Thoracic aorta (tissue), 2 donors: Measurements from ENCODE around the gene SMIM45.

Experiments
- ATAC-seq: fragments of 150-250 bp; one replicate; pipeline ENCODE4 v1.8.0; 2017; ENCODE audit warnings: low read depth; ENCODE audit not compliant: insufficient number of reproducible peaks, low FRiP score
- DNase-seq: peaks from one replicate; pipeline ENCODE4 v3.0.0-alpha.2; 2020; ENCODE audit warnings: low spot score
- H3K27ac ChIP-seq, 2 donors: fragments of 200-600 bp; sonication (generic); 1 replicate in 1 of 2; 2 replicates in 1 of 2; pipeline ENCODE4 v1.5.1; 2016; ENCODE audit warnings: mild to moderate bottlenecking in 2 of 2, moderate library complexity in 2 of 2
- H3K27me3 ChIP-seq: fragments of 200-600 bp; sonication (generic); replicated peaks from 2 replicates; pipeline ENCODE4 v1.6.0; 2016; ENCODE audit warnings: mild to moderate bottlenecking; ENCODE audit not compliant: insufficient read depth
- H3K36me3 ChIP-seq: fragments of 200-600 bp; sonication (generic); one replicate; pipeline ENCODE4 v1.5.1; 2016
- H3K4me1 ChIP-seq, 2 donors: fragments of 200-600 bp; sonication (generic); 1 replicate in 1 of 2; 2 replicates in 1 of 2; pipeline versions ENCODE4 v1.5.1 to v1.6.0; 2016; ENCODE audit warnings: low read depth in 2 of 2, mild to moderate bottlenecking in 1 of 2; ENCODE audit not compliant: control insufficient read depth in 1 of 2
- H3K4me3 ChIP-seq: fragments of 200-600 bp; sonication (generic); 2 replicates; pipeline ENCODE4 v1.5.1; 2016; ENCODE audit warnings: mild to moderate bottlenecking
- H3K9me3 ChIP-seq: fragments of 200-600 bp; sonication (generic); 2 replicates; pipeline ENCODE4 v1.5.1; 2016
- TF ChIP-seq, protein P1 (sequence below): fragments of 200-600 bp; sonication (generic); IDR thresholded peaks from one replicate; pipeline ENCODE4 v1.5.1; 2019; ENCODE audit warnings: antibody characterized with exemption

SMIM45 gene

DNA sequence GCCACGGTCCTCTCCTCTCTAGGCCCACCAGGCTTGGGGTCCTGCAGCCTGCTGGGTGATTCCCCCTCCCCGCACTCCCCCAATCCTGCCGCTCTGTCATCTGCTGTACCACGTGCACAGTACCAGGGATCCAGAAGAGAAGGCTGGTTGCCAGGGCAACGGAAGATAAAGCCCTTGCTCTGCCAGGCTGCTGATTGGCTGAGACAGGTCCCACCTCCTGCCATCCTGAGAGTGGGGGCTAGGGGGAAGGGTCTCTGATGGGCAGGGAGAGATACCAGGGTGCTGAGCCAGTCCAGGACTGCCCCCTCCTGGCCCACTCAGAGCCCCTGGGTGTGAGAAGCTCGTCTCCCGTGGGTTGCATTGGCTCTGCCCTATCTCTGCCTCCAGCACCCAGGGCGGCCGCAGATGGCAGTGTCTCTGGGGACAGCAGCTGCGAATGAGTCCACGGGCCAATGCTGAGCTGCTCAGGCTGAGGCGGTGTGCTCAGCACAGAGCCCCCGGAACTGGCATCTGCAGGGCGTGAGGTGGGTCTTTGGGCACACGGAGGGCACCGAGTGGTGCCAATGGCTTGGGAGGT lies at the start of gene SMIM45:
SMIM45 (plus strand) TSS at position 253 of the 577 bp plus-strand sequence.
- TF ChIP-seq, protein P1, sequence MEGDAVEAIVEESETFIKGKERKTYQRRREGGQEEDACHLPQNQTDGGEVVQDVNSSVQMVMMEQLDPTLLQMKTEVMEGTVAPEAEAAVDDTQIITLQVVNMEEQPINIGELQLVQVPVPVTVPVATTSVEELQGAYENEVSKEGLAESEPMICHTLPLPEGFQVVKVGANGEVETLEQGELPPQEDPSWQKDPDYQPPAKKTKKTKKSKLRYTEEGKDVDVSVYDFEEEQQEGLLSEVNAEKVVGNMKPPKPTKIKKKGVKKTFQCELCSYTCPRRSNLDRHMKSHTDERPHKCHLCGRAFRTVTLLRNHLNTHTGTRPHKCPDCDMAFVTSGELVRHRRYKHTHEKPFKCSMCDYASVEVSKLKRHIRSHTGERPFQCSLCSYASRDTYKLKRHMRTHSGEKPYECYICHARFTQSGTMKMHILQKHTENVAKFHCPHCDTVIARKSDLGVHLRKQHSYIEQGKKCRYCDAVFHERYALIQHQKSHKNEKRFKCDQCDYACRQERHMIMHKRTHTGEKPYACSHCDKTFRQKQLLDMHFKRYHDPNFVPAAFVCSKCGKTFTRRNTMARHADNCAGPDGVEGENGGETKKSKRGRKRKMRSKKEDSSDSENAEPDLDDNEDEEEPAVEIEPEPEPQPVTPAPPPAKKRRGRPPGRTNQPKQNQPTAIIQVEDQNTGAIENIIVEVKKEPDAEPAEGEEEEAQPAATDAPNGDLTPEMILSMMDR = no peak
- no peaks in the 10 kb centered on the region for H3K36me3 ChIP-seq
- H3K4me3 ChIP-seq = no peak within 1 kb of the TSS
- peaks cover 0 to 5% of the 10 kb centered on the region in 2 donors for H3K4me1 ChIP-seq
- no peaks in the 10 kb centered on the region for H3K27me3 ChIP-seq
- no peak for DNase-seq
- no peak for ATAC-seq
- no peak within 1 kb of the TSS for H3K27ac ChIP-seq
- no peaks in the 10 kb centered on the region for H3K9me3 ChIP-seq

DNA sequence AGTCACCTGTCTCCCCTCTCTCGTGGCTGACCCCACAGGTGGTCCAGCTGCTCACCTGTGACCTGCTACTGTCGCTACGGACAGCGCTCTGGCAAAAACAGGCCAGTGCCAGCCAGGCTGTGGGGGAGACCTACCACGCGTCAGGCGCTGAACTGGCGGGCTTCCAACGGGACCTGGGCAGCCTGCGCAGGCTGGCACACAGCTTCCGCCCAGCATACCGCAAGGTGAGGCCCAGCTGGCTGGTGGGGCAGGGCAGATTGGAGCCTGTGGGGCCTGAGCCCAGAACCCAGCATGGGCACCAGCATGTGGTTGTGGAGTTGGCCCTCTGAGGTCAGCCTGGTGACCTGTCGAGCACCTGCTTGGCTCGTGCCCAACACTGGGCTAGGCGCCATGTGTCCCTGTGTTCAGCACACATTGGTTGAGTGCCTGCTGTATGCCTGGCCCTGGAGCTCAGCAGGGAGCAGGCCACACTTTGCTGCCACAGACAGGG lies 49.0 kb upstream of the SMIM45 start:
- Histone ChIP-seq H3K27me3 (no peaks in the 10 kb centered on the region), H3K4me3 (no peak overlapping the region), H3K4me1 (no peaks in the 10 kb centered on the region), H3K27ac (no peak overlapping the region), H3K36me3 (peaks cover 68% of the 10 kb centered on the region), H3K9me3 (no peaks in the 10 kb centered on the region)
- ATAC-seq = no peak
- no peak for DNase-seq
- TF ChIP-seq, protein P1 = no peak

DNA sequence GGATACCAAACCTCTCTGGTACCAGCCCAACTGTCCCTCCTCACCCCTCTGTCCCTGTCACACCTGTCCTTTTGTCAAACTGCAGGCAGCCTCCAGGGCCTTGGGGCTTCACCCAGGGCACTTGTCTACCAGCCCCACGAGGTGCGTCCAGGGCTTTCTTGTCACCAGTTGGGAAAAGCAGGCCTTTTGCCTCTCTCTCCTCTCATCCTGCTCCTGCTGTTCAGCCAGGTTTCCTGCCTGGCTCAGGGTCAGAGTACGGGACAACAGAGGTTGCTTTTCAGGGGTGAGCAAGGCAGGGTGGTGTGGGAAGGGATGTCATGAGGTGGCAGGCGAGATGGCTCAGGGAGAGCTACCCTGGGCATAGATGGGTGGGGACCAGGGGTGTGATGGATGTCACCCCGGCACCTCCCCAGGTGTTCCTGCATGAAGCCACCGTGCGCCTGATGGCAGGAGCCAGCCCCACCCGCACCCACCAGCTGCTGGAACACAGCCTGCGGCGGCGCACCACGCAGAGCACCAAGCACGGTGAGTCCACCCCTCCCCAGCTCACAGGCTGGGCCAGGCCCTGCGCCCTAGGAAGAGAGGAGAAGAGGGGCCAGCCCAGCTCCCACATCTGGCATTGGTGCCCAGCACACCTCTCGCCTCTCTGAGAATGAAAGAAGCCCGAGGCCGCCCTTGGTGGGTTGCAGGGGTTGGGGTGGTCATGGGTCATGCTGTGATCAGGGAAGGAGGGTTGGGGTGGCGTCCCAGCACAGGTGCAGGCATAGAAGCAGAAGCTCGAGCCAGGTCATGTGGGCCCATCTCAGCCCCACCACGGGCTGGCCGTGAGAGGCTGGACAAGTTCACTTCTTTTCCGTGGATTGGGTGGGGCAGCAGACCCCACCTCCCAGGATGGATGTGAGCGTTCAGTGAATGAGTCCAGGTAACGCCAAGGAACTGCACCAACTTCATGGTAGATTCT lies 47.2 kb upstream of the SMIM45 start:
- H3K27ac ChIP-seq = no peak overlapping the region
- ATAC-seq = no peak
- H3K36me3 ChIP-seq = peaks cover 52% of the 10 kb centered on the region
- H3K4me1 ChIP-seq = no peaks in the 10 kb centered on the region
- H3K27me3 ChIP-seq = no peaks in the 10 kb centered on the region
- H3K4me3 ChIP-seq = no peak overlapping the region
- DNase-seq = no peak
- TF ChIP-seq, protein P1 = no peak
- H3K9me3 ChIP-seq = no peaks in the 10 kb centered on the region

DNA sequence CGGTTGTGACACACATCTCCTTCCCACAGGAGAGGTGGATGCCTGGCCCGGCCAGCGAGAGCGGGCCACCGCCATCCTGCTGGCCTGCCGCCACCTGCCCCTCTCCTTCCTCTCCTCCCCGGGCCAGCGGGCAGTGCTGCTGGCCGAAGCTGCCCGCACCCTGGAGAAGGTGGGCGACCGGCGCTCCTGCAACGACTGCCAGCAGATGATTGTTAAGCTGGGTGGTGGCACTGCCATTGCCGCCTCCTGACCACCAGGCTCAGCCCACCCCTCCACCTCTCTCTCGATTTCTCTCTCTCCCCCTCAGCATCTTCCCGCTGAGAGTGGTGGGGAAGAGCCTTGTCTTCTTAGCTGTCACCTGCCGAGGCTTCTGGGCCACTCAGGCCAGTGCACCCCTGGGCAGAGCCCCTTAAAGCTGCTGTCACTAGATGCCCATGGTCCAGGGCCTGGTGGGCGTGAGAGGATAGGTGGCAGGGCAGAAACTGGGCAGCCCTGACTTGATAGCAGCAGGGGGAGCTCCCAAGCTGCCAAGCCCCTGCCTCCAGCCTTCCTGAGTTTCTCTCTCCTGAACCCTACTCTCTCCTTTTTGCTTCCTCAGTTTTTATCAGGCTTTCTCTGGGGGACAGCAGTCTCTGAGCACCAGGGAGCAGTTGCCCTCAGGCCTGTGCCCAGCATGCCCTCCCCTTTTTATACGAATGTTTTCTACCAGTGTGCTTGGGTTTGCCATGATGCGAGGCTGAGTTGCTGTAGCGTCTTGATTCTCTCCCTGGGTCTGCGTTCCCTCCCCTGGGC lies 46.3 kb upstream of the SMIM45 start:
- Histone ChIP-seq H3K27me3 (no peaks in the 10 kb centered on the region), H3K27ac (no peak overlapping the region), H3K9me3 (no peaks in the 10 kb centered on the region), H3K4me1 (peaks cover 4 to 8% of the 10 kb centered on the region in 2 donors), H3K4me3 (no peak overlapping the region), H3K36me3 (peaks cover 44% of the 10 kb centered on the region)
- DNase-seq (no peak), ATAC-seq (no peak)
- TF ChIP-seq, protein P1 = no peak
